Sigmoid colon (tissue), 7 donors: Measurements from ENCODE around the gene ARHGAP9. TPM values are rescaled to one million over a fixed set of nuclear protein-coding genes. Genes with fewer than 3 reads are reported as not detected.

Source experiments
- DNase-seq: peaks from one replicate; pipeline ENCODE4 v3.0.0-alpha.2; 2019
- H3K27ac ChIP-seq, 4 donors: fragments of 200-600 bp; sonication (generic); one replicate each; pipeline ENCODE4 v1.5.1; 2016 to 2019; ENCODE audit warnings: mild to moderate bottlenecking in 1 of 4
- H3K27me3 ChIP-seq, 3 donors: fragments of 200-600 bp; sonication (generic); one replicate each; pipeline ENCODE4 v1.5.1; 2019; ENCODE audit warnings: mild to moderate bottlenecking in 1 of 3
- H3K36me3 ChIP-seq, 4 donors: fragments of 200-600 bp; sonication (generic); one replicate each; pipeline ENCODE4 v1.5.1; 2016 to 2019
- H3K4me1 ChIP-seq, 4 donors: fragments of 200-600 bp; sonication (generic); one replicate each; pipeline ENCODE4 v1.5.1; 2017 to 2019
- H3K4me3 ChIP-seq, 4 donors: fragments of 200-600 bp; sonication (generic); one replicate each; pipeline ENCODE4 v1.5.1; 2017 to 2019; ENCODE audit warnings: mild to moderate bottlenecking in 2 of 4, moderate library complexity in 1 of 4
- H3K9me3 ChIP-seq, 4 donors: fragments of 200-600 bp in 3 of 4; sonication (generic) in 3 of 4; one replicate each; pipeline versions ENCODE4 v1.5.1 to v1.6.1; 2013 to 2019
- EP300 ChIP-seq, 4 donors: sonication (generic); formaldehyde crosslinking; IDR thresholded peaks; one replicate each; pipeline ENCODE4 v1.6.1; 2017; ENCODE audit warnings: antibody characterized with exemption in 4 of 4
- POLR2A ChIP-seq, 2 donors: fragments of 450-650 bp; IDR thresholded peaks; one replicate each; pipeline ENCODE4 v1.6.1; 2016; ENCODE audit warnings: antibody characterized with exemption in 2 of 2, mild to moderate bottlenecking in 2 of 2, moderate library complexity in 2 of 2
- POLR2AphosphoS5 ChIP-seq, 4 donors: sonication (generic); formaldehyde crosslinking; IDR thresholded peaks; one replicate each; pipeline ENCODE4 v1.6.1; 2017; ENCODE audit warnings: antibody characterized with exemption in 4 of 4
- WGBS, 2 donors: extraction: QIAGEN DNeasy Blood & Tissue Kit; methylation state at CpG; one replicate each; pipeline ENCODE4 v1.1.7; 2013; 5-methylcytosine and 5-hydroxymethylcytosine counted together
- intact Hi-C: fragments of 100-400 bp; cut with DNase I; formaldehyde crosslinking; loops from one replicate; pipeline ENCODE4 v1.15.1; 2023
- polyA plus RNA-seq, 3 donors: library from polyadenylated mRNA; stranded (reverse); fragments of 200-250 nt; gene quantifications; one replicate each; pipeline ENCODE4 v1.2.3, GENCODE V29; 2013
- total RNA-seq, 4 donors: library from RNA; depleted of rRNA; stranded (reverse); fragments of >200 nt; gene quantifications; one replicate each; pipeline ENCODE4 v1.1.0, GENCODE V29; 2016
- TF ChIP-seq, protein P1 (sequence below), 4 experiments: fragments of 450-650 bp in 3 of 4; fragments of 200-600 bp in 1 of 4; IDR thresholded peaks; one replicate each; pipeline ENCODE4 v1.5.1; 2016 to 2019; ENCODE audit warnings: antibody characterized with exemption in 4 of 4, mild to moderate bottlenecking in 3 of 4, moderate library complexity in 2 of 4
- donor health status: healthy with polysubstance abuse.
- donor health status: Bipolar disorder and iron deficiency.
- donor health status: healthy.

Gene ARHGAP9
- total and polyA plus RNA-seq, 7 donors = 4.3 to 54.7 (median 6.6) TPM

DNA sequence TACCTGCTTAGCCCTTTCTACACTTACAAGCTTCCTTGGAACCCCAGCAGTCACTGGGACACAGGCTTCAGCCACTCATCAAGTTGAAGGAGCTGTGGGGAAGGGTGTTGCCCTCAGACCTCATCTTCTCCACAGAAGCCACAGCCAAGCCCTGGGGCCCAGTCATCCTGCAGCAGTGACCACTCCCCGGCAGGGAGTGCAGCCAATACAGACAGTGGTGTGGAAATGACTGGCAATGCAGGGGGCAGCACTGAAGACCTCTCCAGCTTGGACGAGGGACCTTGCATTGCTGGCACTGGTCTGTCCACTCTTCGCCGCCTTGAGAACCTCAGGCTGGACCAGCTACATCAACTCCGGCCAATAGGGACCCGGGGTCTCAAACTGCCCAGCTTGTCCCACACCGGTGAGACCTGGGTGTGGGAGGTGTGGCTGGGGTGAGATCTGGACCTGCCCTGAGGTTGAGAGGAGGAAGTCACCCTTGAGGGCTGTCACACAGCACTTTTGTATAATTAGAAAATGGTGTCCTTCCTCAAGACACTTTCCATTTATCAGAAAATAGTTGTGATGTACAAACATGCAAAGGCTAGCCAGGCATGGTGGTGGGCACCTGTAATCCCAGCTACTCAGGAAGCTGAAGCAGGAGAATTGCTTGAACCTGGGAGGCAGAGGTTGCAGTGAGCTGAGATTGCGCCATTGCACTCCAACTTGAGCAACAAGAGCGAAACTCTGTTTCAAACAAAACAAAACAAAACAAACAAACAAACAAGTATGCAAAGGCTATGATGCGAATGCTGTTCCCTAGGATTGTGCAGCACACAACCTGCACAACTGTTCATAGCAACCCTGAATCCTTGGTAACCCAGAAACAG lies 10.1 kb downstream of the ARHGAP9 start:
- intact Hi-C loops = no loop called here
- Histone ChIP-seq H3K27ac (no peak overlapping the region), H3K36me3 (no peaks in the 10 kb centered on the region), H3K27me3 (peaks cover under 1 to 51% (median 7%) of the 10 kb centered on the region in 3 donors), H3K4me1 (no peaks in the 10 kb centered on the region), H3K4me3 (no peak overlapping the region), H3K9me3 (no peaks in the 10 kb centered on the region)
- 87 to 90% methylated on average over 10 of the region's 10 CpGs for WGBS, 2 donors
- no peak for DNase-seq
- TF ChIP-seq POLR2A (IDR thresholded peaks at IDR 0.05) (no peak), EP300 (IDR thresholded peaks at IDR 0.05) (no peak), POLR2AphosphoS5 (IDR thresholded peaks at IDR 0.05) (no peak)
- TF ChIP-seq, protein P1, sequence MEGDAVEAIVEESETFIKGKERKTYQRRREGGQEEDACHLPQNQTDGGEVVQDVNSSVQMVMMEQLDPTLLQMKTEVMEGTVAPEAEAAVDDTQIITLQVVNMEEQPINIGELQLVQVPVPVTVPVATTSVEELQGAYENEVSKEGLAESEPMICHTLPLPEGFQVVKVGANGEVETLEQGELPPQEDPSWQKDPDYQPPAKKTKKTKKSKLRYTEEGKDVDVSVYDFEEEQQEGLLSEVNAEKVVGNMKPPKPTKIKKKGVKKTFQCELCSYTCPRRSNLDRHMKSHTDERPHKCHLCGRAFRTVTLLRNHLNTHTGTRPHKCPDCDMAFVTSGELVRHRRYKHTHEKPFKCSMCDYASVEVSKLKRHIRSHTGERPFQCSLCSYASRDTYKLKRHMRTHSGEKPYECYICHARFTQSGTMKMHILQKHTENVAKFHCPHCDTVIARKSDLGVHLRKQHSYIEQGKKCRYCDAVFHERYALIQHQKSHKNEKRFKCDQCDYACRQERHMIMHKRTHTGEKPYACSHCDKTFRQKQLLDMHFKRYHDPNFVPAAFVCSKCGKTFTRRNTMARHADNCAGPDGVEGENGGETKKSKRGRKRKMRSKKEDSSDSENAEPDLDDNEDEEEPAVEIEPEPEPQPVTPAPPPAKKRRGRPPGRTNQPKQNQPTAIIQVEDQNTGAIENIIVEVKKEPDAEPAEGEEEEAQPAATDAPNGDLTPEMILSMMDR (IDR thresholded peaks at IDR 0.05) = no peak

DNA sequence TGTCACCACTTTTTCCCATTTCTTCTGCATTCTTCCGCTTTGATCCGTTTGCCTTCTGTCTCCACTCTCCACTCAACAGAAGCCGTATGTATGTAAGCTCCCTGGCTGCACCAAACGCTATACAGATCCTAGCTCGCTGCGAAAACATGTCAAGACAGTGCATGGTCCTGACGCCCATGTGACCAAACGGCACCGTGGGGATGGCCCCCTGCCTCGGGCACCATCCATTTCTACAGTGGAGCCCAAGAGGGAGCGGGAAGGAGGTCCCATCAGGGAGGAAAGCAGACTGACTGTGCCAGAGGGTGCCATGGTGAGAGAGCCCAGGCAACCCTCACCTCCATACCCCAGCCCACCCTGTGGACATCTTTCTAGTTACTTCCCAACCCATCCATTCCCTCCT lies 11.8 kb downstream of the ARHGAP9 start:
- WGBS, 2 donors = 83 to 88% methylated on average over 11 of the region's 11 CpGs
- no peak for TF ChIP-seq POLR2A (IDR thresholded peaks at IDR 0.05)
- TF ChIP-seq EP300 (IDR thresholded peaks at IDR 0.05) = no peak
- TF ChIP-seq, protein P1 (IDR thresholded peaks at IDR 0.05) = no peak
- no peak for TF ChIP-seq POLR2AphosphoS5 (IDR thresholded peaks at IDR 0.05)
- no peak for DNase-seq
- Histone ChIP-seq H3K27me3 (peaks cover 0 to 36% (median 0%) of the 10 kb centered on the region in 3 donors), H3K36me3 (no peaks in the 10 kb centered on the region), H3K9me3 (no peaks in the 10 kb centered on the region), H3K4me1 (peaks cover 0 to 1% (median 0%) of the 10 kb centered on the region in 4 donors), H3K4me3 (no peak overlapping the region), H3K27ac (no peak overlapping the region)
- intact Hi-C loops = no loop called here

DNA sequence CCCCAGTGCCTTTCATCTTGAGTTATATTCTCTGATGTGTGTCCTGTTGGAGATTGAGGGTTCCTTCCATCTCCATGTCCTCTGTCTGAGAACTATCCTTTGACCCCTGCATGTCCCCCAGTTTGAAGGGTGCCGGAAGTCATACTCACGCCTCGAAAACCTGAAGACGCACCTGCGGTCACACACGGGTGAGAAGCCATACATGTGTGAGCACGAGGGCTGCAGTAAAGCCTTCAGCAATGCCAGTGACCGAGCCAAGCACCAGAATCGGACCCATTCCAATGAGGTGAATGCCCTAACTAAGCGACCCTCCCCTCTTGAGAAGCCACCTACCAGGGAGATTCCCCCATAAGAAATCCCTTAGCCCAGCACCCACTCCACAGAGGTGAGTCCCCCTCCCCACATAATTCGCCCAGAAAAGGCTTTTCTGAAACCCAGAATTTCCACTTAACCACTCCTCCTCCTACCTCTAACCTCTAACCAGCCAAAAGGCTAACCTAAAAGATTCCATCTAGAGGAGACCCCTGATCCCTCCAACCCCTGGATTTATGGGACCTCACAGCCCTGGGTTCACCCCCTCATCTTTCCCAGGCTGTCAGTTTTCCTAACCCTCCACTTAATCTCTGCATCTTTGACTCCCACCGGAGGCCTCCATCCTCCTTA lies 12.3 kb downstream of the ARHGAP9 start:
- no peak overlapping the region for H3K4me3 ChIP-seq
- TF ChIP-seq POLR2A (IDR thresholded peaks at IDR 0.05) (no peak), EP300 (IDR thresholded peaks at IDR 0.05) (no peak)
- no peaks in the 10 kb centered on the region for H3K36me3 ChIP-seq
- 85 to 90% methylated on average over 12 of the region's 12 CpGs for WGBS, 2 donors
- DNase-seq = no peak
- H3K27ac ChIP-seq = no peak overlapping the region
- H3K27me3 ChIP-seq = peaks cover 0 to 30% (median 0%) of the 10 kb centered on the region in 3 donors
- peaks cover 0 to 7% (median 1%) of the 10 kb centered on the region in 4 donors for H3K4me1 ChIP-seq
- no peaks in the 10 kb centered on the region for H3K9me3 ChIP-seq
- intact Hi-C loops = no loop called here

DNA sequence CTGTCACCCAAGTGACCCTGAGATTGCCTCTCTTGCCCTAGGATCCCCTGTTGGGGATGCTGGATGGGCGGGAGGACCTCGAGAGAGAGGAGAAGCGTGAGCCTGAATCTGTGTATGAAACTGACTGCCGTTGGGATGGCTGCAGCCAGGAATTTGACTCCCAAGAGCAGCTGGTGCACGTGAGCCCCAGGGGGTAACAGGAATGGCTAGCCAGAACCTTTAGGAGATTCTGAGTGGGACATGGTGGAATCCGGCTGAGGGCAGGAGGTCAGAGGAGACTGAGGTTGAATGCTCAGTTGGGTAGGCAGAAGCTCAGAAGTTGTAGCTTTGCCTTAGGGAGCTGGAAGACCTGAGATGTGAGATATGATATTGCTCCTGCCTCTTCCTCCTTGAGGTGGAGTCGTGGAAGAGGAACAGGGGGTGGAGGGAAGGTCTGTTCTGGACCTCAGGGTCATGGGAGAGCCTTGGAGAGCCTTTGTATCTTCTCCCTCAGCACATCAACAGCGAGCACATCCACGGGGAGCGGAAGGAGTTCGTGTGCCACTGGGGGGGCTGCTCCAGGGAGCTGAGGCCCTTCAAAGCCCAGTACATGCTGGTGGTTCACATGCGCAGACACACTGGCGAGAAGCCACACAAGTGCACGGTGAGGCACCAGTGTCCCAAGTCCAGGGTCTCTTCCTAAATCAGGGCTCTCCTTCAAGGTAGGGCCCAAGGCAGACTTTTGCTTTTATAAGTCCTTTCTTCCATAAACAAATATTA lies 13.7 kb downstream of the ARHGAP9 start:
- DNase-seq = no peak
- no peaks in the 10 kb centered on the region for H3K36me3 ChIP-seq
- peaks cover 4 to 21% (median 12%) of the 10 kb centered on the region in 4 donors for H3K4me1 ChIP-seq
- 74 to 80% methylated on average over 14 of the region's 14 CpGs for WGBS, 2 donors
- intact Hi-C loops = no loop called here
- H3K9me3 ChIP-seq = no peaks in the 10 kb centered on the region
- TF ChIP-seq POLR2AphosphoS5 (IDR thresholded peaks at IDR 0.05) (no peak), POLR2A (IDR thresholded peaks at IDR 0.05) (no peak), EP300 (IDR thresholded peaks at IDR 0.05) (no peak)
- TF ChIP-seq, protein P1 (IDR thresholded peaks at IDR 0.05) = no peak
- no peak overlapping the region for H3K27ac ChIP-seq
- H3K27me3 ChIP-seq = peaks cover 0 to 23% (median 0%) of the 10 kb centered on the region in 3 donors
- no peak overlapping the region for H3K4me3 ChIP-seq
